OCI-LY7 (cell line): Measurements from ENCODE around the gene ANKS6. TPM values are rescaled to one million over a fixed set of nuclear protein-coding genes. Genes with fewer than 3 reads are reported as not detected.

Experiments used
- BruUV-seq: library from RNA; stranded (reverse); fragments of 400-500 nt; replicated peaks from 2 replicates; lab custom pipeline; 2021; lab: Mats Ljungman, UMichigan
- CTCF ChIA-PET: fragments of 300-600 bp; sonication (Branson Sonifier 250); formaldehyde crosslinking; loops from one replicate; lab custom pipeline; 2022; ENCODE audit warnings: antibody characterized with exemption; ENCODE audit not compliant: unreplicated experiment; lab: Charles Lee
- POLR2A ChIA-PET: fragments of 300-600 bp; sonication (Branson Sonifier 250); formaldehyde crosslinking; loops from one replicate; lab custom pipeline; 2022; ENCODE audit warnings: antibody characterized with exemption; lab: Charles Lee
- DNase-seq: peaks from one replicate; pipeline ENCODE4 v3.0.0-alpha.2; 2015; ENCODE audit warnings: low spot score
- H2AFZ ChIP-seq: fragments of 200-600 bp; sonication (generic), shearing (Covaris generic); 2 replicates; pipeline ENCODE4 v1.6.1; 2014; ENCODE audit warnings: mild to moderate bottlenecking, antibody characterized with exemption, low read length, moderate library complexity
- H3K27ac ChIP-seq: fragments of 200-600 bp; sonication (generic); 2 replicates; pipeline ENCODE4 v1.5.1; 2014; ENCODE audit warnings: mixed run types, low read depth, mild to moderate bottlenecking, moderate library complexity, low read length, inconsistent platforms; ENCODE audit not compliant: poor library complexity, severe bottlenecking
- H3K36me3 ChIP-seq: fragments of 200-600 bp; sonication (generic); 2 replicates; pipeline ENCODE4 v1.6.1; 2014; ENCODE audit warnings: mild to moderate bottlenecking, antibody characterized with exemption, low read length, moderate library complexity, mixed read lengths; ENCODE audit not compliant: insufficient read depth
- H3K4me1 ChIP-seq: fragments of 200-600 bp; sonication (generic); 2 replicates; pipeline ENCODE4 v1.5.1; 2014; ENCODE audit warnings: mild to moderate bottlenecking, low read length; ENCODE audit not compliant: insufficient read depth, poor library complexity, severe bottlenecking
- H3K4me2 ChIP-seq: fragments of 200-600 bp; sonication (generic); 2 replicates; pipeline ENCODE4 v1.6.1; 2014; ENCODE audit warnings: mild to moderate bottlenecking, low read length
- H3K4me3 ChIP-seq: fragments of 200-600 bp; sonication (generic); 2 replicates; pipeline ENCODE4 v1.5.1; 2014; ENCODE audit warnings: mild to moderate bottlenecking, low read depth, low read length; ENCODE audit not compliant: poor library complexity, severe bottlenecking
- H3K79me2 ChIP-seq: fragments of 200-600 bp; sonication (generic); 2 replicates; pipeline ENCODE4 v1.6.1; 2016; ENCODE audit warnings: low read depth, mild to moderate bottlenecking, low read length, moderate library complexity, mixed read lengths; ENCODE audit not compliant: insufficient read depth
- H3K9me2 ChIP-seq: fragments of 200-600 bp; sonication (generic); 2 replicates; pipeline ENCODE4 v1.6.1; 2016; ENCODE audit warnings: mild to moderate bottlenecking, low read length, mixed read lengths; ENCODE audit not compliant: insufficient read depth
- H3K9me3 ChIP-seq: fragments of 200-600 bp; sonication (generic); 2 replicates; pipeline ENCODE4 v1.6.1; 2014; ENCODE audit warnings: mild to moderate bottlenecking, mixed run types, low read length, mixed read lengths
- H4K20me1 ChIP-seq: fragments of 200-600 bp; sonication (generic); 2 replicates; pipeline ENCODE4 v1.6.1; 2014; ENCODE audit warnings: mild to moderate bottlenecking, antibody characterized with exemption, low read length, moderate library complexity, mixed read lengths; ENCODE audit not compliant: insufficient read depth
- CTCF ChIP-seq: fragments of 200-600 bp; sonication (generic); conservative IDR thresholded peaks from 2 replicates; pipeline ENCODE4 v1.5.1; 2014; ENCODE audit warnings: mild to moderate bottlenecking, antibody characterized with exemption, low read length, moderate library complexity, mixed read lengths
- EZH2phosphoT487 ChIP-seq: fragments of 200-600 bp; sonication (generic); IDR thresholded peaks from 2 replicates; pipeline ENCODE4 v1.6.1; 2018; ENCODE audit warnings: low read depth, borderline replicate concordance, mild to moderate bottlenecking, mixed run types, antibody characterized with exemption, low read length, moderate library complexity, mixed read lengths
- intact Hi-C: fragments of 100-400 bp; cut with micrococcal nuclease; formaldehyde crosslinking; loops from one replicate; pipeline ENCODE4 v1.10.0; 2022; ENCODE audit not compliant: unreplicated experiment
- total RNA-seq, 2 experiments: library from RNA; depleted of rRNA in 1 of 2; stranded (reverse); fragments of >200 nt in 1 of 2; shearing (Covaris generic) in 1 of 2; gene quantifications; 2 replicates each; pipeline ENCODE4 v1.2.3, GENCODE V29; 2014 to 2022

ANKS6 gene
- total RNA-seq, 2 experiments from 2014 or later, result 22.2 to 28.5 TPM

DNA sequence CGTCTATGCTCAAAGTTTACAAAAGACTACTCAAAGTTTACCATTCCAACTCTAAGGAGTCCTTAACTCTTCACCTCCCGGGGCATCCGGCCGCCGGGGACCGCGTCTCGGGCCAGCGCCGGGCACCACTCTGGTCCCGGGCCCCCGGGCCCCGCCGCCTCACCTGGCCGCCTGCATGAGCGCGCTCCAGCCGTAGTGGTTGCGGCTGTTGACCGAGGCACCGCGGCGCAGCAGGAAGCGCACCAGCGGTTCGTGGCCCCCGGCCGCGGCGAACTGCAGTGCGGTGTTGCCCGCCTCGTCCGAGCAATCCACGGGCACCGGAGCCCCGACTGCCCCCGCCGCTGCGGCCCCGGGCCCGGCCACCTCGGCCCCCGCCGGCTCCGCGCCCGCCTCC, 388 bp downstream of the ANKS6 start:
- CTCF ChIA-PET, result interaction anchor here (0.8 kb wide), 1 partner anchor 11 kb away, joined by 4 read pairs; no protein-coding TSS in a partner anchor
- no peak for TF ChIP-seq CTCF
- TF ChIP-seq EZH2phosphoT487, result no peak
- peak; percentile 40 for DNase-seq
- H3K9me3 ChIP-seq, result 0 out of 2 replicates have a peak, but pooled peaks cover 7% of the 10 kb centered on the region
- BruUV-seq, result no TSS peak
- H3K9me2 ChIP-seq, result no peaks in the 10 kb centered on the region
- H3K4me3 ChIP-seq, result peak overlapping the region; percentile 72
- H4K20me1 ChIP-seq, result peaks cover 5% of the 10 kb centered on the region; the same call in 1 of the 2 replicates
- peaks cover 9% of the 10 kb centered on the region for H3K4me1 ChIP-seq
- peak overlapping the region; percentile 33; the same call in 1 of the 2 replicates for H2AFZ ChIP-seq
- H3K27ac ChIP-seq, result no peak overlapping the region
- H3K36me3 ChIP-seq, result no peaks in the 10 kb centered on the region
- intact Hi-C loops, result no loop called here
- POLR2A ChIA-PET, result no interaction called here
- H3K4me2 ChIP-seq, result peak overlapping the region; percentile 71
- H3K79me2 ChIP-seq, result no peaks in the 10 kb centered on the region

DNA sequence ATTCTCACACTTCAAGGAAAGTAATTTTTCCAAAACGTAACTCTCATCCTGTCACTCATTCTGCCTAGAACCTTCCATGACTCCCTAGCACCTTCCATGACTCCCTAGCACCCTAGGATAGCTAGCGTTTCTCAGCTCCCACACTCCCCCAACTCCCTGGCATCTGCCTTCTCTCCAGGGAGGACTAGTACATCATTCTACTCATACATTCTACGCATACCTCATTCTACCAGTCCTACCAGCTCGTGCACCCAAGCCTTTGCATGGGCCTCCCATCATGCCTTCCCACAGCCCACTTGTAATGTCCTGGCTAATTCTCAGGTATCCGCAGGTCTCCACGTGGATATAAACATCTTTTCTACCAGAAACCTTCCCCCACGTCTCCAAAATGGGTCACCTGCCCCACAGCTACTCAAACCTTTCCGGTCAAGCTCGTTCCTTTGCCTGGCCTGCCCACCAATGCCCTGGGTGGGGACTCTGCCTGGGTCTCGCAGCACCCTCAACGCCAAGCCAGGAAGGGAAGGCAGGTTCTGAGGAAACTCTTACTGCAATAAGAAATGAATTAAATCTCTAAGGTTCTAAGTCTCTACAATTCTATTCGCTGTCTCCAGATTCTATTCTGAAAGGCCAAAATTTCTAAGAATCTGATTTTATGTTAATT, 930 bp downstream of the ANKS6 start:
- Histone ChIP-seq H2AFZ (peak overlapping the region; percentile 33; the same call in 1 of the 2 replicates), H3K9me2 (no peaks in the 10 kb centered on the region), H3K79me2 (no peaks in the 10 kb centered on the region), H3K27ac (no peak overlapping the region), H3K4me2 (peak overlapping the region; percentile 71), H3K4me1 (peaks cover 9% of the 10 kb centered on the region), H3K36me3 (no peaks in the 10 kb centered on the region), H4K20me1 (peaks cover 10% of the 10 kb centered on the region; the same call in 1 of the 2 replicates), H3K9me3 (0 out of 2 replicates have a peak, but pooled peaks cover 7% of the 10 kb centered on the region), H3K4me3 (peak overlapping the region; percentile 72)
- no peak for DNase-seq
- CTCF ChIA-PET, result interaction anchor here (0.8 kb wide), 1 partner anchor 12 kb away, joined by 4 read pairs; no protein-coding TSS in a partner anchor
- intact Hi-C loops, result no loop called here
- TF ChIP-seq CTCF (no peak), EZH2phosphoT487 (no peak)
- POLR2A ChIA-PET, result interaction anchor here (0.6 to 1.0 kb wide), 2 partner anchors 19 to 112 kb away, joined by 3 to 5 read pairs; no protein-coding TSS in a partner anchor
- BruUV-seq, result no TSS peak
